HPDE6-E6E7 (cell line): ENCODE data around the gene AUTS2.

Source experiments
- DNase-seq: peaks from one replicate; pipeline ENCODE4 v3.0.0; 2011; ENCODE audit warnings: missing footprints; ENCODE audit errors: extremely low spot score

AUTS2 gene

DNA sequence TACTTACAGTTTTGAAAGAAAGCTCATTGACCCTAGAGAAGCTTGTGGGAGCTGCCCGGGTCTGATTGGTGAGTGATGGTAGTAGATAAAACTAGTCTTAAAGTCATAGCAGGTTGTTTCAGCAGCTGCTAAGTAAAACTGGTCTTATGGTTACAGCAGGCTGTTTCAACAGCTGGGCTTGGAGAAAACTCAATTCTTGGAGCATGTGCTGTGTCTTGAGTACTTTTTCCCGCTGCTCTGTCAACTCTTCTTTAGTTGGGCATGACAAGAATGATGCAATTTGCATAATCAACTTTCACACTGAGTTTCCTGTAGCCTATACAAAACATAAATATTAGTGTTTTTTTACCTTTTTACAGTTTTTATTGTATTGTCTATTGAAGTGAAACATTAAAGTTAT, 707.9 kb downstream of the AUTS2 start:
- no peak for DNase-seq

DNA sequence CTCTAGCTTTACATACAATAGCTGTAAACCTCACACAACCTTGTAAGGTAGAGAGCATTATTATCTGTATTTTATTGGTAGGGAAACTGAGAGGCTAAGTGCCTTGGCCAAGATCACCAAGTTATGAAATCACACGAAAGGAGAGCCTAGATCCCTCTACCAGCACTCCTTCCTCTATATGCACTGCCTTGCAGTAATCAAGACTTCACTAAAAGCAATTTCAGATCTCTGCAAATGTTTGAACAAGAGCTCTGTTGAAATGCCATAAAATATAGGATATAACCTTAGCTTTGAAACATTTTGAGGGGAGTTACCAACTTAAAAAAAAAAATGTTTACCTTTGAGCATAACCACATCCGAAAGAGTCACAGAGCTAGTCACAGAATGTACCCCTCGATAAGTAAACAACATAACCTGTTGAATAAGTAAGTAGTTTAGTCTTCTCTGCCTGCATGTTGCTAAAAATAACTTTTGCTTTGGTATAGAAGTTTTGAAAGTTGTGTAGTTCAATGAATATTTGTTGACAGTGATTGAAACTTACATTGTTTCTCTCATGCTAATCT, 709.4 kb downstream of the AUTS2 start:
- no peak for DNase-seq

DNA sequence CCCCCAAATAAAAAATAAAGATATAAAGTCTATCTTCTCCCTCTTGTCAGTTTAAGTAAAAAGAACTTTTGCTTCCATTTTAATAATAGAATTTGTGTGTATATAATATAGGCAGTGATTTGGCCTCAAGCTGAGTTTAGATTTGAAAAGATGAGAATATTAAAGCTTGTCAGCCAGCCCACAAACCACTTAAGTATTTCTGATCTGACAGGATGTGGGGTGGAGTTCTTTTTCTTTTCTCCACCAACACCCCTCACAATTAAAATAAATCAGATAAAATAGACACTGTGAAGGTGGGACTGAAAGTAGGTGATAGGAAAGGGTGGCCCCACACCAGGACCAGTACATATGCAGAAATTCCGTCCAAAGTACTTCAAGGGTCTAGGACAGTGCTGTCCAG, 714.1 kb downstream of the AUTS2 start:
- DNase-seq, result no peak

DNA sequence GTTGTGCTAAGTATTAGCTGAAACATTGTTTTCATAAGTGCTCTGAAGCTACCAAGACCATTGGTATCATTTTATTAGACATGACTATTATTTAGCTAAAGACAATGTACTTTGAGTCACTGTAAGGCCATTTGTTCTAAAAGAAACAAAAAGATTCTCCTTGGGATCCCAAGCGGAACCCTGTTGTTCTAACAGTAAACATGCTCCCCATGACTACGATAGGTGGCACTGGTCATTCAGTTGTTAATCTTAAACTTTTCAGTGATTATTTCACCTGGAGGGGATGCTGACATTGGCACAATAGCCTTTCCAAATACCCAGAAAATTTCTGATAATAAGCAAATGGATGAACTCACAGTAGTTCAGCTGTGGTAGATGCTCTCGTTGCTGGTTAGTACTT, 715.0 kb downstream of the AUTS2 start:
- DNase-seq, result no peak

DNA sequence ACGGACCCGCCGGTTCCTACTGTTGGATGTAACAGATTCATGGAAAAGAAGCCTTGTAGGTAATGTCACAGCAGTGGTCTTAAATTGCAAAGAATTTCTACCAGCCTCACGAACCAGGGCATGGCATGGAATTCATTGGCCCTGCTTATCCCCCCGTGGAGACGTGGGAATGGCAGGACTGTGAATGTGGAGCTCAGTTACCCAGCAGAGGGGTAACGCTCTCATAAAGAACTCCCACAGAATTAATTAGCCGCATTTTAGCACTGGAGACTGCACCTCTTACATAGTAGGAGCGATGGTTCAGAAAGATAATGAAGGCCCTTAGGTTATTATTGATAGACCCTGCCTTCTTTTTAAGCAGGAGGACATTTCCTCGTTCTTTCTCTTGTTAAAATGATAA, 715.4 kb downstream of the AUTS2 start:
- DNase-seq, result no peak

DNA sequence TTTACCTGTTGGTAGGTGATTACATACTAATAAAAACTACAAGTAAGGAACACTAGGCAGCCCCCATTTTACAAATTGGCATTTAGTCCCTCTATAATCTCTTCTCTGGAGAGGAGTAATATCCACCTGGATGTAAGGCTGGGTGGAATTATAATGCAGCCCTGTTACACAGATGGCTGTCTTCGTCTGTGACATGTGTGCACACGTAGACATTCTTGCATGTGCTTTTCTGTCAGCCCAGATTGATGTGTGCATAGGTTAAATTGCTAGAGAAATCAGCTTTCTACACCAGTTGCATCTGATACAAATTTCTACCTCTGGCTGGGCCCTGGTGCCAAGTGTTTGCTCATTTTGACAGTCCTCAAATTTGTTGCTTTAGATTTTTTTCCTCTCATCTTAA, 715.9 kb downstream of the AUTS2 start:
- DNase-seq, result no peak

DNA sequence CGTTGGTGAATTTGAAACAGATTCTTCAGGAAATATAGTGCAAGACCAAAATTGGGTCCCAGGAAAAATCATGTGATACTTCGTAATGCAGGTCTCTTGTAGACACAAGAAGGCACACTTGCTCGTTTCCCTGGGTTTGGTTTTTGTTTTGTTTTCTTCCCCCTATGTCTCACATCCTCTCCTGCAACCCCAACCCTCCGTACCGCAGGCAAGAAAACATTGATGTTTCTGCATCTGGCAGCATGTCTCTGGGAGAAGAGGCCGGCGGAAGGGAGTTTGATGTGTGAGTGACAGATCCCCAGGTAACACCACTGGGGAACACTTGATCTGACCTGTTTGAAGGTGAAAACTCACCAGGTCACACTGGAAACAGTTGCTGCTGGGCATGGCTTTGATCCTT, 718.5 kb downstream of the AUTS2 start:
- DNase-seq, result peak; percentile 44

DNA sequence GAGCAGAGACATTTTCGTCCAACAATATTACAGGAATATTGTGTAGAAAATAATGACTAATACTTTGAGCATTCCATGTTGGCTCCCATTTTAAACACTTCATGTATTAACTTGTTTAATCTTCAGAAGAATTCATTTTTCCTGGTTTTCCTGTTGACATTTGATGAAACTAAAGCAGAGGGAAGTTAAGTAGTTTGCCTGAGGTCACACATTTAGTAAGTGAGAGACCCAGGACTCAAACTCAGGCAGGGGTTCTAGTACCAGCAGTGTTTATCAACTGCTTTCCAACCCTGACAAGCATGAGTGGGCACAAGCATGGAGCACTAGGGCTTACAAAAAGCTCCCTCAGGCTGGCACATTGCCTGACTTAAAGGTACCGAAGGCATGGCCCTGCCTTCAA, 719.1 kb downstream of the AUTS2 start:
- DNase-seq, result peak; percentile 44

DNA sequence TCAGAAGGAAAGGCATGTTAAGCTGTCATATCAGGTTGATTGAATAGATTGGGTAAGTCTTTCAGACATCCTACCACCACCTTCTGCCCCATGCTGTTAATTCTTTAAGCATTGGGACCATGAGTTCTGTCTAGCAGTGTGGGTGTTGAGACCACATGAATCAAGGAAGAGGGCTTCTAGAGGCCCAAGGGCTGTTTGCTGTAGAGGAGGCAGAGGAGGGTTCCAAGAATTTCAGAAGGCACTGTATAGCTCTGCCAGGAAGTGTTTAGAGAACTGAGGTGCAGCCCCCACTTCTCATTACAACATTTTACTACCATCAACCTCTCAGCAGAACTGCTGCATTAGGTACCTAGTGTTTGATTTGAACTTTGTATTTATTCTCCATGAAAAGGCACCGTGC, 720.2 kb downstream of the AUTS2 start:
- DNase-seq, result no peak

DNA sequence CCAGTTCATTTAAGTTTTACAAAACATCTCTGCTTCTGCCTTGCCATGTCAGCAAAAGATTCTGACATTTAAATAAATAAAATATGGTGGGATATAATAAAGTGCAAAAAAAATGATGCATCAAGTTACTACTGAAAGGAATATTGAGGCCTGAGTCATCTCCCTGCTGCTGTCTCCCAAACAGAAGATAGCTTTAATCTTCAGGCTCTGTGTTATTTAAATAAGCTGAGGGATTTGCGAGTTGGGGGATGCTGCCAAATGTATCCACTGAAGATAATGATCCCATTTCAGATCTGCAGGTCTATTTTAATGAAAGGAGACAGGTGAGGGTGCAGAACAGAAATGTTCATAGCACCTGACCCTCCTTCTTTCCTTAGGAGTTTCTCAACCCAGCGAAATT, 720.8 kb downstream of the AUTS2 start:
- DNase-seq, result no peak

DNA sequence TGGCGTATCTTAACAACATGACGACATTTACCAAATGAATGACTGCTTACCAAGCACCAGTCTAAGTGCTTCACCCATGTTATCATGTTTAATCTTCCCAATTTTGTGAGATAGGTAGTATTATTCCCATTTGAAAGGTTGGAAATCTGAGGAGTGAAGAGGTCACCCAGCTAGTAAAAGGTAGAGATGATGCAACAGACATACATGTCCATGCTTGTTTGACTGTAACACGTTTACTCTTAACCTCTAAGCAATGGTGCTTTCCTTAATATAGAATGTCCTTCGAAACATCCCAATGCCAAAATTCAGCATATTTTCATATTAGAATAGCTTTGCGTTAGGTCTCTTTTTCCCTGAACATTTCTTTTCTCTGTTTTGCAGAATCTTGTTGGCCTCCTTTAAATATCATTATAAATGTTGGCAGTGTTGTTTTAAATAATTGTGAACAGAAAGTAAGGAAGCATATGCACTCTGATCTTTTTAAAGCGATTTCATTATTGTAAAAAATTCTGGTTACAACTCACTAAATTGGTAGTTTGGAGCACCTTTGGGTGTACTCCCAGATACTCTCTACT, 722.8 kb downstream of the AUTS2 start:
- peak; percentile 36 for DNase-seq

DNA sequence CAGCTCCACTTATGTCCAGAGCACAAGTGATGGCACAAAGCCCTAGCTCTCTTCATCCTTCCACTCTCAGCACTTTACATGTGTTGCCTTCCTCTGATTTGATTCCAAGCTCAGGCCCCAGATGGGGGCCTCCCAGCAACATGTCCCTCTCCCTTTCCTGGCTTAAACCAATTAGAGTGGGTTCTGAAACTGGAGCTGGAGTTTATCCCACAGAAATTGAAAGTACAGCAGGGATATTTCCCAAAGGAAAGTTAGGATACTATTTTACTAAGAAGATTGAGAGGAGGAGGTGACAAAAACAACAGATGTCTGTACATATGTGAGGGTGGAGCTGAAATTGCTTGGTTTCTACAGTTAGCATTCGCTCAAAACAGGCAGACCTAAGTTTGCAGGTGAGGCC, 724.6 kb downstream of the AUTS2 start:
- no peak for DNase-seq

DNA sequence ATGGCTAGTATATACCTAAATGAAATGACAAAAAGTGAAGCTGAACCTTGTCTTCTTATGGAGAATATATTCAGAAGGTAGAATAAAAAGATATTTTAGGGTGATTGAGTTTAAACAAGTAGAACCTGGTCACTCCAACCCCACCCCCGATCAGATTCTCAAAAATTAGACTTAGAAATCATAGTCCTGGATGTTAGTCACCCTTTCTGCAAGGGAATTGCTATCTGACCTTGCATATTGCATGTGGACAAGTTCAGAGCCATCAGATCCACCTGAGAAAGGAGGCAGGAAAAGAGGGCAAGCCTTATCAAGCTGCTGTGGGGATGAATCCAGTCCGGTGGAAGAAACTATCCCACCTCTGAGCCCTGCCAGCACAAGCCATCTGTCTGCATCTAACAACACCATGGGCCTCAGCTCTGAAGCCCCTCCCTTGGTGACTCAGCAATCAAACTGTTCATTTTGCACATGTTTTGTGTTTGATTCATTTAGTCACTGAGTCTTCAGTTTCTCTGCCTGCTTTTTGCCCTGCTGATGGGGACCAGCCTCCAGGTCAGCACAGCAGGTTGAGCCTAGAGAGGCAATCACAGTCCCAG, 727.3 kb downstream of the AUTS2 start:
- DNase-seq, result peak; percentile 56

DNA sequence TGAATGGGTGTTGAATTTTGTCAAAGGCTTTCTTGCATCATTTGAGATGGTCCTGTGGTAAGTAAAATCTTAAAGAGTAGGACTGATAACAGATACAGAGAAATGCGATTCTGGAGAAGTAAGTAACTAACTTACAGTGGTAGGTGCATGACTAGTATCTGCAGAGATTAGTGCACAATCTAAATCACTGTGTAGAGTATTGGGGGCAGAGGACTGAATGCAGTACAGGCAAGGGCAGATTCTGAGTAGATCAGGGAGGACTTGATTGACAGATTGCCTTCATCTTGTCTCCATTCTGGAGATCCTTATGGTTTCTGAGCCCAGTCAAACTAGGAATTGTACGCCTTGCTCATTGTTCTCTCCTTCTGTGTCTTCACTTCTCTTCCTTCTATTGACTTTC, 736.0 kb downstream of the AUTS2 start:
- no peak for DNase-seq

DNA sequence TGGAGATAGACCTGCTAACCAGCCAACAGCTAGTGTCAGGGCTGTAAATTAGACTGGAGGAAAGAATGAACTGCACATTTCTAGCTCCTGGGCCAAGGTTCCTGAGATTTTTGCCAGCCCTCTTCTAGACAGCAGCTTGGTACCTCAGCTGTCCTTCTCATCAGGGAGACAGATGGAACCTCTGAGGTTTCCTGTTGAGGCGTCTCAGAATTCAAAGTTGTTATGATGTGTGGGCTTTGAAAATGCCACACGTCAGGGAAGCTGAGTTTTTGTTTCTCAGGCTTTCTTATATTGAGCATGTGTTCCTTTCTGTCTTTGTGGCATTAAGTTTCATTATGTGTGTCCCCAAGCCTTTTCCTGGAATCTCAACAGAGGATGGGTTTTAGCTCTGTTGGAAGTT, 736.6 kb downstream of the AUTS2 start:
- DNase-seq, result no peak

DNA sequence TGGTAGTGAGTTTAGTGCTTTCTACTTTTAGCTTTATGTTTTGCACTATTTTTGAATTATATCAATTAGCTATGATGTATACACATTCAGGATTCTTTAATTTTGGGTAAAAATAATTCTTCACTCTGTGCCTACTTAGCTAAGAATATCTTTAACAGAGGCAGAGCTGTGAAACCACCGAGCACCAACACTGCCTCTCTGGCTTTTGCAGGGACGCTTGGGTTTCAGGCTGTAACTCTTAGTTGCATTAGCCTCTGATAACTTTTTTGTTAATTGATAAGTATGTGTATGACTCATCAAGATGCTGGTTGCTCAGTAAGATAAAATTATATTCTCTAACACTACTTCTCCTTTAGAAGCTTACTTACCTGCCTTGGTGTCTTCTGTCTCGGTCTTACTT, 738.3 kb downstream of the AUTS2 start:
- no peak for DNase-seq

DNA sequence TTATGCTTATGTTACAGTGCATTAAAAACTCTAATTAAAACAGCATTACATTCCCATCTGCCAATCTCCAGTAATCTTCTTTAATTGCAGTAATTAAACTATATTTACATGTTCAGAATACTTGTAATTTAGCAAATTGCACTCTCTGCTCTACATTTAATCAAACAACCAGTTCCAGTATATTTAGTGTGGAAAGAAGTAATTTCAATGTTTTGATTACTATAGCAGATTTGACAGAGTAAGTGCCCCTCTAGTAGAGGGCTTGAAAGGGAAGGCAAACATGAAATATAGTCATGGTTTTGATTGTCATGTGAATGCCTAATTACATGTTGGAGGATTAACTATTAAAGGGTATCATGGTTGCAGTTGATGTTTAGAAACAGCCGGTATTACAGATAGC, 739.7 kb downstream of the AUTS2 start:
- DNase-seq, result no peak

DNA sequence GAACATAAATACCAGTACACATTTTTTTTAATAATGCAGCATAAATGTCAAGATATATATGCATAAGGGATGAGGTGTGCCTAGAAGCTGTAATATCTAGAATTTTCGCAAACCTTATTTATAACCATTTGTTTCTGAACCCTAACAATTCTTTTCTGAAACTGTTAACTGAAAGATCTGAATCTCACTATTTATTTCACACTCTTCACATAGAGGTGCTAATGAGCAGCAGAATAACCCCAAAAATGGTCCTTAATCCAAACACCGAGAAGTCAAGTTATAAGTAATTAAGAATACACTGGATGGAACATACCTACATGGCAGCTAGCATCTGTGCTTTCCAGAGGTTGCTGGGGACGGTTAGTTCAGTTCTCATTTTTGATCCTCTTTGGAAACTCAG, 742.0 kb downstream of the AUTS2 start:
- DNase-seq, result no peak

DNA sequence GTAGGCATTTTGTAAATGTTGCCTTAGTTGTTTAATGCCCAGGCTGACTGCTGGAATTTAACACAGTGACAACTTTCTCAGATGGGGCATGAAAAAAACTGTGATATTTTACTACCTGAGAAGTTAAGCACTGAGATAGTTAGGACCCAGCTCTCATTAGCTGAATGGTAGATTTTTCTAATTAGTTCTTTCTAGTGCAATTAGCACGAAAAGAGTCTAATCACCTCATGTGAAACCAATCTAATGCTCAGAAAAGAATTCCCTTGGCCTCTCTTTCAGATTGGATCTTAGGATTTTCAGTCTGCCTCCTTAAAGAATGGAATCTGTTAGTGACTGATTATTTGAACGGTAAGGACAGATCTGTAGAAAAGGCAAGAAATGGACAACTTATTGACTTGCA, 743.2 kb downstream of the AUTS2 start:
- no peak for DNase-seq

DNA sequence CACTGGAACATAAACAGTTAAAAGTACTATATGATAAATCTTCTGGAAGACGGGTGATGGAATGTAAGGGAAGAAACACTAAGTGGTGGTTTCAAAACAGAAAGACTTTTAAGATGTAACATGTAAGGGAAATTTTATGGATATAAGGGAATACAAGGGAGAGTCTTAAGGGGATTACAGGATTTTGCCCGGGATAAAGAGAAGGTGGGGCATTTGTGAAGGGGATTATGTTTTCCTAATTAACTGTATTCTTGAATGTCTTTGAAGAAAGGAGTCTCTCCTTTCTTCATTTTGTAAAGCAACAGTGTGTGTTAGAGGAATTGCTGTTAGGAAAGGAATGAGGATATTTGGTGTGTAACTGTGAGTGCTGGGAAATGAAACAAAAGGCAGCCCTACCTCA, 745.2 kb downstream of the AUTS2 start:
- no peak for DNase-seq

DNA sequence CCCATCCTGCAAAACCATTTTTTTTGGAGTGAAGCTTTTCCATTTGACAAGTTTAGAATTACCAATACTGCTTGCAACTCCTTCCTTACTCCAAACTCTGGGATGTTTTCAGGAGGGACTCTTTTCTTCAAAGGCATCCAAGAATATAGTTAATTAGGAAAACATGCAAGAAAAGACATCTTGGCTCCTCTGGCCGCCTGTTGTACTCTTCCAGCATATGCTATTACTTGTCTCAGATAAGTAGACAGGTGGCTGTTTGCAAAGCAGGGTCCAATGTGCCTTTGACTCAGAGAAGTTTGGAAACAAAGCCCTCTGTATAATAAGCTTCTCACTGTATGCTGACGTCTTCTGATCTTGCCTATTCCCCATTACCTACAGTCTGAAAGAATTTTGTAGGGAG, 746.5 kb downstream of the AUTS2 start:
- no peak for DNase-seq

DNA sequence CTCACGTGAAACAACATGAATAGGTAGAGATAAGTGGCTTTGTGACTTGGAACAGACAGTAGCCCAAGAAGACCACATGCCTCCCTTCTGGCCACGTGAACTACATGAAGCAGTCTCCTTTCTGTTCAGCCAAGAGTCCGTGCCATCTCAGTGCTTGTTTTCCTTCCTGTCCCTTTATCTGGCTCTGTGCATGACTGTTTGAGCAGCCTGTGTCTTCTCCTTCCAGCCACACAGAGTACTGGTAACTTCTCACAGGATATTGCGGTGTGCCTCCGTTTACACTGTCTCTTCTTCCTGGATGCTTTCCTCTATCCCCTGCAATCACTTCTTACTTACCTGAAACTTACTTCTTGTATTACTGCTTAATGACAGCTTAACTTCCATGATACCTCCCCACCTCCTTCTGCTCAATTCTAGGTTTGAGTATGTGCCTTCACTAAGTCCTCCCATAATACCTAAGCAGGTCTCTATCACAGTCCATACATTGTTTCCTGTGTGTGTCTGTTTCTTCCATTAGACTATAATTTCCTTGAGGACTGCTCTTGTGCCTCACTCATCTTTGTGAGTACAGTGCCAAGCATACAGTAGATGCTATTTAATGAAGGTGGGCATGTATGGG, 748.7 kb downstream of the AUTS2 start:
- no peak for DNase-seq

DNA sequence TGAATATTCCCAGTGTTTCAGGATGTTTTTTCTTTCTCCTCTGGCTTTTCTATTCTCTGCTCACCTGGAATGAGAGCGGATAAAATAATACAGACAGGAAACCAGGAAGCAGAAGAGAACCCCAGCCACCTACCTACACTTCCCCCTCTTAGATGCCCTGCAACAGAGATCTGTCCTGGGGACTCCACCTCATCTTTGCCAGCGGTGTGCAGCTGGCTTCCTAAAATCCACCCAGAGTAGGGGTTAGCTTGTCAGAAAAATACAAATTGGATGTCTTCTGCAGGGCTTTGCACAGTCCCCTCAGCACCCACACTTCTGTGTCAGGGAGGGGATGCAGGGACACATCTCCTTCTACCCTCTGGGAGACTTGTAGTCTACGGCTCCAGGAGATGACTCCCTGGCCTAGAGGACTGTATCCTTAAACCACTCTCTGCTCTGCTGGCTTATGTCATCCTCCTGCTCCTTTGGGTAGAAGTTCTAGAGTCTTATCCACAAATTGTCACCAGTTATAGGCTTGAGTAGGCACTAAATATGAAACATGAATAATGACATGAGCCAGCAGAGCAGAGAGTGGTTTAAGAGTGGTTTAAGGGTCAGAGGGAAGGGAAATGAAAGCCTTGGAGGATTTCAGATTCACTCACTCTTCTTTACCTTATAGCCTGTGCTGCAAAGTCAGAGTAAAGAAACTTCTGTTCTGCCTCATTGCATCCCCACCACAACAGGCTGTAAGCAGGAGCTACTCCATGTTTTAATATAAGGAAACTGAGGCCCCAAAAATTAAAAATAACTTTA, 749.4 kb downstream of the AUTS2 start:
- no peak for DNase-seq
